Choroid plexus epithelial cell (primary cell): ENCODE results near the gene MDP1.
"Not testable (repeated sequence)": the region's sequence is repeated elsewhere in the genome, so short reads cannot be mapped to it uniquely, and the experiment has no call there.

Experiments used
- DNase-seq: peaks from one replicate; pipeline ENCODE4 v3.0.0-alpha.2; 2010; ENCODE audit warnings: low read depth
- H3K4me3 ChIP-seq: 2 replicates; pipeline ENCODE4 v1.5.1; 2011; ENCODE audit warnings: low read depth, mild to moderate bottlenecking, control low read depth, low read length, moderate library complexity
- CTCF ChIP-seq: conservative IDR thresholded peaks from 2 replicates; pipeline ENCODE4 v1.5.1; 2011; ENCODE audit warnings: low read depth, mild to moderate bottlenecking, control low read depth, inconsistent platforms, low read length, moderate library complexity

The MDP1 gene

GRCh38 chr14:24250354-24250753, 34.5 kb upstream of the MDP1 start:
- no peak for DNase-seq
- TF ChIP-seq CTCF = no peak
- no peak overlapping the region for H3K4me3 ChIP-seq

GRCh38 chr14:24249230-24250021, 33.6 kb upstream of the MDP1 start:
- H3K4me3 ChIP-seq = no peak overlapping the region
- no peak for TF ChIP-seq CTCF
- DNase-seq = no peak

- TF ChIP-seq CTCF = no peak
- DNase-seq = no peak
These were observed 31.6 kb upstream of the MDP1 start for GRCh38 chr14:24247422-24247821.

GRCh38 chr14:24246765-24247212, 30.9 kb upstream of the MDP1 start:
- peak; percentile 39 for DNase-seq
- TF ChIP-seq CTCF = no peak
- H3K4me3 ChIP-seq = no peak overlapping the region

More at GRCh38 chr14:24247422-24247821, 31.6 kb upstream of the MDP1 start:
- no peak overlapping the region for H3K4me3 ChIP-seq

GRCh38 chr14:24245350-24245749, 29.5 kb upstream of the MDP1 start:
- DNase-seq, H3K4me3 ChIP-seq: not testable (repeated sequence)

GRCh38 chr14:24243336-24243836, 27.5 kb upstream of the MDP1 start:
- TF ChIP-seq CTCF = no peak
- DNase-seq = peak; percentile 25

GRCh38 chr14:24241829-24242443, 26.1 kb upstream of the MDP1 start:
- DNase-seq = peak; percentile 94
- peak; percentile 51 for TF ChIP-seq CTCF
- peak overlapping the region; percentile 87 for H3K4me3 ChIP-seq

More at GRCh38 chr14:24243336-24243836, 27.5 kb upstream of the MDP1 start:
- peak overlapping the region; percentile 87 for H3K4me3 ChIP-seq
